HEK293 (cell line): ENCODE data around the gene IPO11.

Source experiments
- ATF2 ChIP-seq: fragments of 450-650 bp; formaldehyde crosslinking; IDR thresholded peaks from 2 replicates; pipeline ENCODE4 v1.5.1; 2016; ENCODE audit warnings: missing biosample characterization, missing genetic modification characterization, low read depth
- HOXA7 ChIP-seq: sonication (generic); formaldehyde crosslinking; IDR thresholded peaks from 2 replicates; pipeline ENCODE4 v1.8.1; 2022; ENCODE audit warnings: missing genetic modification reagents, borderline replicate concordance
- HOXD13 ChIP-seq: sonication (generic); formaldehyde crosslinking; IDR thresholded peaks from 2 replicates; pipeline ENCODE4 v1.8.0; 2022; ENCODE audit warnings: missing genetic modification reagents, borderline replicate concordance
- INSM2 ChIP-seq: fragments of 450-650 bp; formaldehyde crosslinking; IDR thresholded peaks from 2 replicates; pipeline ENCODE4 v1.5.1; 2016; ENCODE audit warnings: missing biosample characterization, missing genetic modification characterization
- MZF1 ChIP-seq: fragments of 450-650 bp; formaldehyde crosslinking; IDR thresholded peaks from 2 replicates; pipeline ENCODE4 v1.5.1; 2017; ENCODE audit warnings: missing biosample characterization, missing genetic modification characterization, borderline replicate concordance
- SP3 ChIP-seq: fragments of 450-650 bp; formaldehyde crosslinking; IDR thresholded peaks from 2 replicates; pipeline ENCODE4 v1.5.1; 2016; ENCODE audit warnings: missing biosample characterization, missing genetic modification characterization
- TRIM28 ChIP-seq: IDR thresholded peaks from 2 replicates; pipeline ENCODE4 v1.6.1; 2011; ENCODE audit warnings: low read length, control low read depth, borderline replicate concordance
- ZBTB17 ChIP-seq: fragments of 450-650 bp; formaldehyde crosslinking; IDR thresholded peaks from 2 replicates; pipeline ENCODE4 v1.5.1; 2016; ENCODE audit warnings: missing biosample characterization, missing genetic modification characterization
- ZBTB8A ChIP-seq: fragments of 450-650 bp; formaldehyde crosslinking; IDR thresholded peaks from 2 replicates; pipeline ENCODE4 v1.5.1; 2016; ENCODE audit warnings: missing biosample characterization, missing genetic modification characterization
- ZFHX2 ChIP-seq: fragments of 450-650 bp; formaldehyde crosslinking; conservative IDR thresholded peaks from 2 replicates; pipeline ENCODE4 v1.5.1; 2016; ENCODE audit warnings: missing biosample characterization, missing genetic modification characterization
- ZNF155 ChIP-seq: fragments of 450-650 bp; formaldehyde crosslinking; IDR thresholded peaks from 2 replicates; pipeline ENCODE4 v1.5.1; 2016; ENCODE audit warnings: missing biosample characterization, missing genetic modification characterization
- ZNF174 ChIP-seq: fragments of 450-650 bp; formaldehyde crosslinking; IDR thresholded peaks from 2 replicates; pipeline ENCODE4 v1.5.0; 2017; ENCODE audit warnings: missing biosample characterization, mild to moderate bottlenecking, missing genetic modification characterization
- ZNF184 ChIP-seq: fragments of 450-650 bp; IDR thresholded peaks from 2 replicates; pipeline ENCODE4 v1.5.1; 2018; ENCODE audit warnings: missing biosample characterization, mild to moderate bottlenecking, missing genetic modification characterization
- ZNF202 ChIP-seq: fragments of 450-650 bp; formaldehyde crosslinking; IDR thresholded peaks from 2 replicates; pipeline ENCODE4 v1.5.1; 2016; ENCODE audit warnings: missing biosample characterization, missing genetic modification characterization, borderline replicate concordance
- ZNF211 ChIP-seq: fragments of 450-650 bp; formaldehyde crosslinking; IDR thresholded peaks from 2 replicates; pipeline ENCODE4 v1.5.1; 2016; ENCODE audit warnings: low read depth, missing biosample characterization, missing genetic modification characterization
- ZNF239 ChIP-seq: fragments of 450-650 bp; formaldehyde crosslinking; IDR thresholded peaks from 2 replicates; pipeline ENCODE4 v1.5.1; 2016; ENCODE audit warnings: missing biosample characterization, missing genetic modification characterization
- ZNF24 ChIP-seq: fragments of 450-650 bp; formaldehyde crosslinking; IDR thresholded peaks from 2 replicates; pipeline ENCODE4 v1.5.1; 2016; ENCODE audit warnings: missing biosample characterization, missing genetic modification characterization
- ZNF248 ChIP-seq: fragments of 450-650 bp; formaldehyde crosslinking; IDR thresholded peaks from 2 replicates; pipeline ENCODE4 v1.5.1; 2017; ENCODE audit warnings: missing biosample characterization, missing genetic modification characterization
- ZNF335 ChIP-seq: fragments of 450-650 bp; formaldehyde crosslinking; conservative IDR thresholded peaks from 2 replicates; pipeline ENCODE4 v1.5.1; 2016; ENCODE audit warnings: missing biosample characterization, missing genetic modification characterization
- ZNF433 ChIP-seq: fragments of 450-650 bp; formaldehyde crosslinking; IDR thresholded peaks from 2 replicates; pipeline ENCODE4 v1.5.1; 2016; ENCODE audit warnings: missing biosample characterization, missing genetic modification characterization, low read depth
- ZNF529 ChIP-seq: fragments of 450-650 bp; formaldehyde crosslinking; IDR thresholded peaks from 2 replicates; pipeline ENCODE4 v1.5.1; 2017; ENCODE audit warnings: missing genetic modification characterization, missing biosample characterization; ENCODE audit not compliant: insufficient replicate concordance
- ZNF600 ChIP-seq: fragments of 450-650 bp; formaldehyde crosslinking; IDR thresholded peaks from 2 replicates; pipeline ENCODE4 v1.5.1; 2016; ENCODE audit warnings: missing biosample characterization, missing genetic modification characterization
- ZNF623 ChIP-seq: fragments of 450-650 bp; formaldehyde crosslinking; IDR thresholded peaks from 2 replicates; pipeline ENCODE4 v1.5.1; 2016; ENCODE audit warnings: missing biosample characterization, missing genetic modification characterization
- ZNF670 ChIP-seq: fragments of 450-650 bp; formaldehyde crosslinking; IDR thresholded peaks from 2 replicates; pipeline ENCODE4 v1.5.1; 2016; ENCODE audit warnings: missing biosample characterization, missing genetic modification characterization, low read depth
- ZNF837 ChIP-seq: fragments of 450-650 bp; formaldehyde crosslinking; IDR thresholded peaks from 2 replicates; pipeline ENCODE4 v1.5.1; 2016; ENCODE audit warnings: missing biosample characterization, missing genetic modification characterization
- ZSCAN30 ChIP-seq: fragments of 450-650 bp; IDR thresholded peaks from 2 replicates; pipeline ENCODE4 v1.5.1; 2018; ENCODE audit warnings: missing biosample characterization, mild to moderate bottlenecking, missing genetic modification characterization, moderate library complexity
- TF ChIP-seq, protein P1 (sequence below): fragments of 450-650 bp; formaldehyde crosslinking; IDR thresholded peaks from 2 replicates; pipeline ENCODE4 v1.5.1; 2017; ENCODE audit warnings: missing biosample characterization, missing genetic modification characterization
- TF ChIP-seq, protein P2 (sequence below): fragments of 450-650 bp; formaldehyde crosslinking; IDR thresholded peaks from 2 replicates; pipeline ENCODE4 v1.5.1; 2017; ENCODE audit warnings: missing biosample characterization, mild to moderate bottlenecking, missing genetic modification characterization, moderate library complexity
- TF ChIP-seq, protein P3 (sequence below): fragments of 450-650 bp; formaldehyde crosslinking; IDR thresholded peaks from 2 replicates; pipeline ENCODE4 v1.5.1; 2016; ENCODE audit warnings: missing biosample characterization, missing genetic modification characterization
- TF ChIP-seq, protein P4 (sequence below): fragments of 450-650 bp; formaldehyde crosslinking; IDR thresholded peaks from 2 replicates; pipeline ENCODE4 v1.5.1; 2016; ENCODE audit warnings: missing biosample characterization, missing genetic modification characterization

Gene IPO11

GRCh38 chr5:62403411-62404250, 8.9 kb upstream of the IPO11 start, which contains the start of gene DIMT1 (continued):
- no peak for TF ChIP-seq ZNF248 (tag by site-specific recombination)
- no peak for TF ChIP-seq ZNF184 (tag by site-specific recombination)
- TF ChIP-seq ZNF600 (tag by site-specific recombination) = peak; percentile 97
- TF ChIP-seq ZNF211 (tag by site-specific recombination) = no peak
- peak; percentile 49; the same call in 1 of the 2 replicates for TF ChIP-seq ZSCAN30 (tag by site-specific recombination)
- TF ChIP-seq ZNF837 (tag by site-specific recombination) = no peak
- TF ChIP-seq, protein P1, sequence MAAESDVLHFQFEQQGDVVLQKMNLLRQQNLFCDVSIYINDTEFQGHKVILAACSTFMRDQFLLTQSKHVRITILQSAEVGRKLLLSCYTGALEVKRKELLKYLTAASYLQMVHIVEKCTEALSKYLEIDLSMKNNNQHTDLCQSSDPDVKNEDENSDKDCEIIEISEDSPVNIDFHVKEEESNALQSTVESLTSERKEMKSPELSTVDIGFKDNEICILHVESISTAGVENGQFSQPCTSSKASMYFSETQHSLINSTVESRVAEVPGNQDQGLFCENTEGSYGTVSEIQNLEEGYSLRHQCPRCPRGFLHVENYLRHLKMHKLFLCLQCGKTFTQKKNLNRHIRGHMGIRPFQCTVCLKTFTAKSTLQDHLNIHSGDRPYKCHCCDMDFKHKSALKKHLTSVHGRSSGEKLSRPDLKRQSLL = no peak; the same call in 1 of the 2 replicates
- TF ChIP-seq, protein P2, sequence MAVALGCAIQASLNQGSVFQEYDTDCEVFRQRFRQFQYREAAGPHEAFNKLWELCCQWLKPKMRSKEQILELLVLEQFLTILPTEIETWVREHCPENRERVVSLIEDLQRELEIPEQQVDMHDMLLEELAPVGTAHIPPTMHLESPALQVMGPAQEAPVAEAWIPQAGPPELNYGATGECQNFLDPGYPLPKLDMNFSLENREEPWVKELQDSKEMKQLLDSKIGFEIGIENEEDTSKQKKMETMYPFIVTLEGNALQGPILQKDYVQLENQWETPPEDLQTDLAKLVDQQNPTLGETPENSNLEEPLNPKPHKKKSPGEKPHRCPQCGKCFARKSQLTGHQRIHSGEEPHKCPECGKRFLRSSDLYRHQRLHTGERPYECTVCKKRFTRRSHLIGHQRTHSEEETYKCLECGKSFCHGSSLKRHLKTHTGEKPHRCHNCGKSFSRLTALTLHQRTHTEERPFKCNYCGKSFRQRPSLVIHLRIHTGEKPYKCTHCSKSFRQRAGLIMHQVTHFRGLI (tag by site-specific recombination) = peak; percentile 78
- no peak for TF ChIP-seq HOXA7
- TF ChIP-seq ZNF623 (tag by site-specific recombination) = no peak
- no peak for TF ChIP-seq ATF2 (tag by site-specific recombination)
- peak; percentile 98 for TF ChIP-seq ZBTB17
- peak; percentile 72 for TF ChIP-seq MZF1 (tag by site-specific recombination)
- TF ChIP-seq ZBTB8A = peak; percentile 16; the same call in 1 of the 2 replicates
- no peak for TF ChIP-seq HOXD13 (CRISPR knock-in tag)
- no peak for TF ChIP-seq ZNF670 (tag by site-specific recombination)
- no peak for TF ChIP-seq ZNF202 (tag by site-specific recombination)
- no peak for TF ChIP-seq ZNF174
- peak; percentile 58 for TF ChIP-seq ZFHX2 (tag by site-specific recombination)
- peak; percentile 42; the same call in 1 of the 2 replicates for TF ChIP-seq INSM2 (tag by site-specific recombination)
- TF ChIP-seq ZNF155 (tag by site-specific recombination) = no peak
- TF ChIP-seq, protein P3, sequence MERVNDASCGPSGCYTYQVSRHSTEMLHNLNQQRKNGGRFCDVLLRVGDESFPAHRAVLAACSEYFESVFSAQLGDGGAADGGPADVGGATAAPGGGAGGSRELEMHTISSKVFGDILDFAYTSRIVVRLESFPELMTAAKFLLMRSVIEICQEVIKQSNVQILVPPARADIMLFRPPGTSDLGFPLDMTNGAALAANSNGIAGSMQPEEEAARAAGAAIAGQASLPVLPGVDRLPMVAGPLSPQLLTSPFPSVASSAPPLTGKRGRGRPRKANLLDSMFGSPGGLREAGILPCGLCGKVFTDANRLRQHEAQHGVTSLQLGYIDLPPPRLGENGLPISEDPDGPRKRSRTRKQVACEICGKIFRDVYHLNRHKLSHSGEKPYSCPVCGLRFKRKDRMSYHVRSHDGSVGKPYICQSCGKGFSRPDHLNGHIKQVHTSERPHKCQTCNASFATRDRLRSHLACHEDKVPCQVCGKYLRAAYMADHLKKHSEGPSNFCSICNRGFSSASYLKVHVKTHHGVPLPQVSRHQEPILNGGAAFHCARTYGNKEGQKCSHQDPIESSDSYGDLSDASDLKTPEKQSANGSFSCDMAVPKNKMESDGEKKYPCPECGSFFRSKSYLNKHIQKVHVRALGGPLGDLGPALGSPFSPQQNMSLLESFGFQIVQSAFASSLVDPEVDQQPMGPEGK = peak; percentile 95
- no peak for TF ChIP-seq ZNF24 (tag by site-specific recombination)
- peak; percentile 99 for TF ChIP-seq SP3 (tag by site-specific recombination)
- TF ChIP-seq ZNF239 = 0 out of 2 replicates have a peak, but pooled peaks have one; percentile 15
- no peak; the same call in 1 of the 2 replicates for TF ChIP-seq TRIM28
- TF ChIP-seq ZNF529 = no peak
- TF ChIP-seq ZNF335 (tag by site-specific recombination) = peak; percentile 95
- TF ChIP-seq, protein P4, sequence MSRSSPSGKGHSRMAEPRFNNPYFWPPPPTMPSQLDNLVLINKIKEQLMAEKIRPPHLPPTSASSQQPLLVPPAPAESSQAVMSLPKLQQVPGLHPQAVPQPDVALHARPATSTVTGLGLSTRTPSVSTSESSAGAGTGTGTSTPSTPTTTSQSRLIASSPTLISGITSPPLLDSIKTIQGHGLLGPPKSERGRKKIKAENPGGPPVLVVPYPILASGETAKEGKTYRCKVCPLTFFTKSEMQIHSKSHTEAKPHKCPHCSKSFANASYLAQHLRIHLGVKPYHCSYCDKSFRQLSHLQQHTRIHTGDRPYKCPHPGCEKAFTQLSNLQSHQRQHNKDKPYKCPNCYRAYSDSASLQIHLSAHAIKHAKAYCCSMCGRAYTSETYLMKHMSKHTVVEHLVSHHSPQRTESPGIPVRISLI (tag by site-specific recombination) = no peak
- no peak for TF ChIP-seq ZNF433 (tag by site-specific recombination)
